Right renal pelvis (tissue), 4 donors: Measurements from ENCODE around the gene ADGRB3. TPM values are rescaled to one million over a fixed set of nuclear protein-coding genes. Genes with fewer than 3 reads are reported as not detected.

Experiments
- DNase-seq, 4 donors: peaks; one replicate each; pipeline ENCODE4 v3.0.0-alpha.2; 2013; ENCODE audit warnings: low read depth in 4 of 4, low spot score in 3 of 4, missing footprints in 1 of 4
- polyA plus RNA-seq, 4 donors: library from polyadenylated mRNA; unstranded; fragments of 120-200 nt; gene quantifications; one replicate each; pipeline ENCODE4 v1.2.1, GENCODE V29; 2013; ENCODE audit not compliant: insufficient read length in 4 of 4

ADGRB3 gene
- polyA plus RNA-seq, 4 donors = 4.2 to 5.5 (median 4.9) TPM

DNA sequence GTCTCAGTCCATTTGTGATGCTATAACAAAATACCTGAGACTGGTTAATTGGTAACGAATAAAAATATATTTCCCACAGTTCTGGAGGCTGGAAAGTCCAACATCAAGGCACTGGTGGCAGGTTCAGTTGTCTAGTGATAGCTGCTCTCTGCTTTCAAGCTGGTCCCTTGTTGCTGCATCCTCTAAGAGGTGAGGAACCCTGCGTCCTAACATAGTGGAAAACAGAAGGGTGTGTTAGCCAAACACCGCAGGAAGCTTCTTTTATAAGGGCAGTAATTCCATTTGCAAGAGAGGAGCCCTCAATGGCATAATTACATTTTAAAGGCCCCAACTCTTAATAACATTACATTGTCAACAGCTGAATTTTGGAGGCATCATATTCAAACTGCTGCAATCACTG lies 372.7 kb downstream of the ADGRB3 start:
- DNase-seq = no peak

DNA sequence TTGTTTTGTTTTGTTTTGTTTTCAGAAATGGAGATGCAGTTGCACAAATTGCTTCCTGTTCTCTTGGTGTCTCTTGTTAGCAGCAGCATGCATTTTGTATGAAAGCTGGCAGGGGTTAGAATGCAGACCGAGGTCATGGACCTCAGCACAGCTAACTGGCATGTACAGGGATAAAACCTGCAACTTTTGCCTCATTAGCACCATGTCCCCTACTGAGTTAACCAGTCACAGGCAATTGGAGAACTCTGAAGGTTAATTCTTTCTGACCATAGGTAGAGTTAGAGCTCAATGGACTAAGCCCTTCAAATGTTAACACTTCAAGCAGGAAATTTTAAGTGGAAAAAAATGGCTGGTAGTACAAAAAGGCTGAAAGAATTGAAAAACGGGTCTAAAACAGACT lies 377.1 kb downstream of the ADGRB3 start:
- no peak for DNase-seq

DNA sequence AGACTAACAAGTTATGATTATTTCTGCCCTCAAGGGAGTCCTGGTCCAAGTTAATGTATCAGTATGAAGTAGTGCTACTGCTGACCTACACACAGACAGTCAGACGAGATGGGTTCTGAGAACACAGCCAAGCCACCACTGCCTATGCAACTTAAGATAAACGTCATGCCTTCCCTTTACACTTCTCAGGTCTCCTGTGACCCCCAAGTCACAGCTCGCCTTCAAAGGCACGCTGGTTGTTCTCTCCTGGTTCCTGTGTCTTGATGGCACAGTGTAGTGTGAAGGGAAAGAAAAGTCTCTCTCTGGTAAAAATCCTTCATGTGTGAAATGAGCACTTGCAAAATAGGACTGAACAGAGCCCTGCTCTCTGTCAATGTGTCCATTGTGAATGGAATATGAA lies 377.8 kb downstream of the ADGRB3 start:
- DNase-seq = no peak

DNA sequence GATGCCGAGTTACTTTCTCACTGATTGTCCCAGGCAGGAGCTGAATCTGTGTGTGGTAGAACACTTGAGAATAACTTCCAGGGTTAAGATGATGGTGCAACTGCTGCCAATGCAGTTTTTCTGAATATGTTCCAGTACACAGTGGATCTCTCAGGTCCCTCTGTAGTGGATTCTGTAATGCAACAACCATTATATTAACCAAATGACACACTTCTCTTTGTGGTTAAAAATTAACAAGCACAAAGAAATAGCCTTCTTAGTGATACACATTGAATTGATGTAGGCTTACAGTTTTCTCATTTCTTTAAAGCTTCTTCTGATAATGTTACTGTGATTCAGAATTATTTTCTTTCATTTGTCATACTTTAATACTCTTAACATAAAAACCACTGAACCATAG lies 383.8 kb downstream of the ADGRB3 start:
- DNase-seq = no peak

DNA sequence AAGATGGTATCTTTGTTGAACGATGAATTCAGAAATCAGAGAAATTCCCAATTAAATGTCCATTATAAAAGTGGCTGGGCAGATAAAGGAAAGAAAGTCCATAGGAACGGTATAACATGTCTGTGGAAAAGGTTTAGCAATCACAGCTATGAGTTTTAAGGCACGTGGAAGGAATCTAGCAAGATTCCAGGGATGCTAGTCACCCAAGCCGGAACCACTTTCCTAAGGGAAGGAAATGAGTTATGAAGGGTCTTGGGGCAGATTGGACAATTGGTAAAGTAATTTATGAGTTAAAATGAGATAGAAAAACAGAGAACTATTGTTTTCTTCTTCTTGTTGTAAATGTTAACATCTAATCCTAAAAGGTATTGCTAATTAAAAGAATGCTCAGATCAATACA lies 384.8 kb downstream of the ADGRB3 start:
- no peak for DNase-seq

DNA sequence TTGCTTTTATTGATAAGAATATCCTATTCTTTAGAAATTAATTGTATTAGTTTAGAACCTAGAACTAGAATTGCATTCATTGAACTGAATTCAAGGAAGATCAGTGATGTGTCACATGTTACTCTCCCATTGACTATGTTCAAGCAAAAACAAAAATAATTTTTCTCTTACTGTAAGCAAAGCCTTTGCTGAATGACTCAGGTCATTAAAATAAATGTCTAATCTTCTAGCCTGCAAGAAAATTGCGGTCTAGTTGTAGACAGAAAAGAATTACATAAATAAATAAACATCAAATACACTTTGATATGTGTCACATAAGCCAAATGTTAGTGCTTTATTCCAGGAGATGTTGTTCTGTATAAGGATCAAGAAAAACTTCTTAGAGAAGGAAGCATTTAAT lies 387.9 kb downstream of the ADGRB3 start:
- no peak for DNase-seq

DNA sequence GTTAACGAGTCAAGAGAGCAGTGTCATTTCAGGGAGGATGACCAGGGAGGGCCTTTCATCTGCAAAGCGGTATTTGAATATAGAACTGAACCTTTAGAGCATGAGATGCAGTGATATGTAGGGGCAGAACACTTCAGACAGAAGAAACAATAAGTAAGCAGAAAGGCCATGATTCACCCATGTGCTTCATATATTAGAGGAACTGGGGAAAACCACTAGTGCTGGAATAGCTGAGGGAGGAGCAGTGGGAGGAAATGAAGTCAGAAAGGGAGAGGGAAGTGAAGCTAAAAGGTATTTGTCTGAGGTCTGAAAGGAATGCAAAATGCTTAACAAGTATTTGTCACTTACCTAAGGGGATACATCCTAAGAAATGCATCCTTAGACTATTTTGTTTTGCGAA lies 391.2 kb downstream of the ADGRB3 start:
- DNase-seq = no peak

DNA sequence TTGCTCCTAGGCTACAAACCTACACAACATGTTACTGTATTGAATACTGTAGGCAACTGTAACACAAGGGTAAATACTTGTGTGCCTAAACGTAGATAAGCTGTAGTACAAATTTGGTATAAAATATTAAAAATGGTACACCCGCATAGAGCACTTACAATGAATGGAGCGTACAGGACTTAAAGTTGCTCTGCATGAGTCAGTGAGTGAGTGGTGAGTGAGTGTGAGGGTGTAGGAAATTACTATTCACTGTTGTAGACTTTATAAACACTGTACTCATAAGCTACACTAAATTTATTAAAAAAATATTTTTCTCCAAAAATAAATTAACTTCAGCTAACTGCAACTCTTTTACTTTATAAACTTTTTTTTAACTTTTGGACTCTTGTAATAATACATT lies 391.6 kb downstream of the ADGRB3 start:
- no peak for DNase-seq

DNA sequence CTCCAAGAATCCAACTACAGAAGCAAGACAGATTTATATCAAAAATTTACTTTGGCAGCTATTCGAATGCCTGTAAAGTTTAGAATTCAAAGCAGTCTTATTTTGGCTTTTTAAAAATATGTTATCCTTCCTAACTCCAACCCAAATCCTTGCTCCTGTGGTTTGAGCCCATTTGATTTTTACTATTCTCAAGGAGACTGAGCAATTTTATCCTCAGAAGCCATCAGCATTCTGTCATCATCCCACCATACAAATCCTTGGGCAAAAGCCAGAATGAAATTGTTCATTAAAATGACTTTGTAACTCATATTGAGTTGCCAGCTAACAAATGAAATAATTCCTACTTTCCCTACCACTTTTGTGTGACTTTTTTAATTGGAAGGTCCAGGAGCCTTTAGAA lies 392.8 kb downstream of the ADGRB3 start:
- DNase-seq = no peak

DNA sequence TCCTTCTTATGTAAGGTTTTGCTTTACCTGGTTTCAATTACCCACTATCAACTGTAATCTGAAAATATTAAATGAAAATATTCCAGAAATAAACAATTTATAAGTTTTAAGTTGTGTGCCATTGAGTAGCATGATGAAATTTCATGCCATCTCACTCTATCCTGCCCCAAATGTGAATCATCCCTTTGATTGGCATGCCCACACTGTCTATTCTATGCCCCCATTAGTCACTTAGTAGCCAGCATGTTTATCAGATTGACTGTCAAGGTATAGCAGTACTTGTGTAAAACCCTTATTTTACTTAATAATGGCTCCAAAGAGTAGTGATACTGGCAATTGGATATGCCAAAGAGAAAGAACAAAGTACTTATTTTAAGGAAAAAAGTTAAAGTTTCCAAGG lies 403.8 kb downstream of the ADGRB3 start:
- no peak for DNase-seq

DNA sequence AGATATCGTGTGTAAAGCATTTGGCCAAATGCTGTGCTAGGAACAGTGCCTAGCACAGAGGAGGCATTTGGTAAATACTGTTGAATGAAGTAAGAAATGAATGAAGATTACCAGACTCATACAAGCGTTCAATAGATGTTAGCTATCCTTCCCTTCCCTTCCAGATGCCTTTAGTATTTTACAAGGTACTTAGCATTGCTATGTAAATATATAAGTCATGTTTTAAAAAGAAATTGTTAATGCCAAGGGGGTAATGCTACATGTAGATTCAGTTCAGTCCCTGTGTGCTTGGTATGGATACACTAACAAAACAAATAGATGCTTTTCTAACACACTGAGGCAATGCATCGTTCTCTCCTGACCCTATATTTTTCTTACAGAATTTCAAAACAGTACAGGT lies 407.2 kb downstream of the ADGRB3 start:
- DNase-seq = no peak

DNA sequence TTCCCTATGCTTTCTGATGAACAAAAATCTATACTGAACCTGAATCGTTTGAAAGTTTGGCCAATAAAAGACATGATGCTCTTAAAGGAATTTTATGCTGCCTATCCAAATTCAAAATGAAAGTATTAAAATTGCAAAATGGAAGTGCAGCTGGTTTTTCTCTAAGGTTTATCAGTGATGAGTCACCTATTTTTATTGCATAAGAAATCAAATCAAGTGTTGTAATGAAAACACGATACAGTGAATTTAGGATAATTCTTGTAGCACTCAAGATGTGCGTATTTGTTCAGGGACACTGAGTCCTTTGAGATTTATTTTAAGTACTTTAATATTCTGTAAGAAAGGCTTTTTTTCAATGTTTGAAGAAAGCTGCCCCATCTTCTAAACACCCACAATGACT lies 409.5 kb downstream of the ADGRB3 start:
- DNase-seq = no peak

DNA sequence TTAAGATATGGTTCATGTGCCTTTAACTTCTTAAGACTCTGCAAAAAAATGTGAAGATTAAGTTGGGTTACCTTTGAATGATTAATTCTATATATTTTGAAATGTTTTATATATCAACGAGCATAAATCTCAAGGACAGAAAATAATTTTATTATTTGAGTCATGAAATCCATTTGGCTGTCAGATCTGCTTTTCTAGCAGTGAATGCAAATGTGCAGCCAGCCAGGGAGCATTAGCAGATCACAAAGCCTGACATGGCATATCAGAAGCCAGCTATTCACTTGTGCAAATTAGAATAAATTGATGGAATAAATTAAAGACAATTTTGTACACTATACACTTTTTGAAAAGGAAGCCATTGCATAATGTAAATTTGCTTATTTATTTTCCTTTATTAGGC lies 424.3 kb downstream of the ADGRB3 start:
- DNase-seq = no peak

DNA sequence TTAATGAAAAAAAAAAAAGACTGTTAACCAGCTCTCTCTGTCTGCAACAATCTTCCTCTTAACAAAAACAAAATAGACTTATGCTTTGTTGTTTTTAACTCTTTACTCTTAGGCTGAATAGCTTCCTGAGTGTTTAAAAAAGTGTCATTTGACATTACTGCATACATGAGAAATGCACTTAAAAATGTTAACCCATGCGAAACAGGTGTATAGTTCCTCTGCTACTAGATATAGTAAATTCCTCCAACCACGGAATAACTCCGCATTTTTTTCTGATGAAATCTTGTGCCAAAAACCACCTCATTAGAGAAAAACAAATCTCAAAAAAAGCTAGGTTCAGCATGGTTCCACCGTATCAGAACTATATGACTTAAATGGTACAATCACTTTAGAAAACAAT lies 426.0 kb downstream of the ADGRB3 start:
- no peak for DNase-seq

DNA sequence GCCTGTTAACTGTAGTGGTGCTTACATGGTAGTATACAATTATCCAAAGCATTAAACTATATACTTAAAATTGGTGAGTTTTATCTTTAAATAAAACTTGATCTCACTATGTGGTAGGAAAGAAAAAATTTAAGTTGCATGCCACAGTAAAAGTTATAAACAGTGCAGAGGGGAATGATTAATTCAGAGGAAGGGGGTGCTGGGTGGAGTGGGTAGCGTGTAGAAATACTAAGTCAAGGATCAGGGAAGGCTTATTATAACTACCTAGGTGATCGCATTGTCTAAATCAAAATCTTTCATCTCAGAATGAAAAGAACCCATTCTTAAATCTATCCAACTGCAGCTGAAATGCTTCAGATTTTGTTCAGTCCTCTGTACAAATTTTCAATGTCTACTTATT lies 428.3 kb downstream of the ADGRB3 start:
- DNase-seq = no peak

DNA sequence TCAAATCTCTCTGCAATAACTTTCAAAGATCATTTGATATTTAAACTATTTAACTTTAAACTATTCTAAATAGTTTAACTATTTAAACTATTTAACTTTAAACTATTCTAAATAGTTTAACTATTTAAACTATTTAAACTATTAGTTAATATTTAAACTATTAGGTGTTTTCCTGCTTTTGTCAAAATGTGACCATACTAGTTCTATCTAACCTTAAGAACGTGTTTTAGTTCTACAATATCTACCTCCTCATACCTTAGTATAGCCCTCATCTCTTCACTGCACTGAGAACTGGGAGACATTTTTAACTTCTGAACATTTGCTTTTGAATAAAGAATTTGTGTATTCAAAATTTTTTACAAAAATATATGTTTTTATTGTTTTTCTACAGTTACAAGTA lies 429.1 kb downstream of the ADGRB3 start:
- DNase-seq = no peak

DNA sequence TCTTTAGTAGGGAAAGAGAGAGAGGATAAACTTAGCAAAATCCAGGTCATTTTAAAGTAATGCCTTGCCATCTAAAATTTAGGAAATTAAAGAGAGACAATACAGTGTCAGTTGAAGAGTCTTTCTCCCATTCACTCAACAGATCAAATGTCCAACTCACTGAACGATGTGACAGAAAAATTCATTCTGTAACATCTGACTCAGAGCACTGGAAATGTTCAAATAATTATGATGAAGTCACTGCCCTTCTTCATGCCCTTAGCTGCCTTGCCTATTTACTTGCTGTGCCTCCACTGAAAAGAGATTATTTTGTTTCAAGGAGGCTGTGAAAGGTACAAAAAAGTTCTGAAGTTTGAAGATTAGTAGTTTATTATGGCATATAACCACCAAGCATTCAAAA lies 434.8 kb downstream of the ADGRB3 start:
- no peak for DNase-seq

DNA sequence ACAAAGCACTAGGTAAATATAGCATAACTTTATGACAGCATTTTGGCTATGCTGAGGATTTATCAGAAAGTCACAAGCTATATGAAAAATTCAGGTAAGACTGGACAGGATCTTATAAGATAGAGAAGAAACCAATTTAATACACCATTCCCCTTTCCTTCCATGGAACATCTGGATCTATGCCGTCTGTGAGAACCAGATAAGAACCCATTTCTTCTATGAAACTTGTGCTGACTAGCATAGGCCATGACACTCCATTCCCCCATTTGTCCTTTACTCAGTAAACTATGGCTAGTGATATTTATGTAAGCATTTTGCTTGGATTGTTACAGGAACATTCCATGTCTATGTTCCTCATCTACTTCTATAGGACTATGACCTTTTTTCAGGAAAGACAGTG lies 437.7 kb downstream of the ADGRB3 start:
- no peak for DNase-seq

DNA sequence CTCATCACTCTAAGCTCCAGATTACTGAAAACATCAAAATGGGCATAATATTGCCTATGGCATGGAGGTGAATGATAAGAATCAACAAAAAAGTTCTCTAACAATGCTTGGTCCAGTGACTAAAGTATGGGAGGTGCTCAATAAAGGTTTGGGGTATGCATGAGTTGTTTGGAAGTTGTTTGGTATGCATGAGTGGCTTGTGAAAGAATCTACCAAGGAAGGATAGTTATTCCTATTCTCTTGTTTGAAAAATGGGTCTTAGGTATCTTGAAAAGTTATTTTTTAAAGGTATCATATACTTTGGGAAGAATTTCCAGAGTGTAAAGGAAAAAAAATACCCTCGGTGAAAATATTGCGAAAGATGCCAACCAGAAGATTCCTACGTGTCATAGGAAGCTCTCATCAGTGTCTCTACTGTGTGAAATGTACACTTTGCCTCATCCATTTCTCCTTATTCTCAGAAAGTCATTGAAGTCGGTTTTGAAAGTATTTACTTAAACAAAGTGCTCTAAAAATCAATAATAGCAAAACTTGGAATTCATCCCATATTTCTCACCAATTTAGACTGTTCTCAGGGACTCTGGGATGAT lies 449.8 kb downstream of the ADGRB3 start:
- DNase-seq = no peak

DNA sequence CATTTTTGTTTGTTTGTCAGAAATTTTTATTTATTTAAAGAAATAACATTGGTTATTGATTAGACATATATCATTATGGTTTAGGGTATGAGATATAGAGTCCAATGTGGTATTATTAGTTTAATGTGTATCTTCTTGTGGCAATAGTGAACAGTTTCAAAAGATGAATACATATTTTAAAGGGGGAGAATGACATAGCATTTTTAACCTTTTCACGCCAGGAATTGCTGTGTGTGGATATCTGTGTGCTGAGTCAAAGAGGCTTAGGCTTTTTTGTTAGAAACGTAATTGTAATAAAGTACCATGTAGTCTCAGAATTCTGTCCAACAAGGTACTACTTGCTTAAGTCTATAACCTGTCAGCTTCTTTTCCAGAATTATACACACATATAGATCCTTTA lies 451.6 kb downstream of the ADGRB3 start:
- DNase-seq = no peak

DNA sequence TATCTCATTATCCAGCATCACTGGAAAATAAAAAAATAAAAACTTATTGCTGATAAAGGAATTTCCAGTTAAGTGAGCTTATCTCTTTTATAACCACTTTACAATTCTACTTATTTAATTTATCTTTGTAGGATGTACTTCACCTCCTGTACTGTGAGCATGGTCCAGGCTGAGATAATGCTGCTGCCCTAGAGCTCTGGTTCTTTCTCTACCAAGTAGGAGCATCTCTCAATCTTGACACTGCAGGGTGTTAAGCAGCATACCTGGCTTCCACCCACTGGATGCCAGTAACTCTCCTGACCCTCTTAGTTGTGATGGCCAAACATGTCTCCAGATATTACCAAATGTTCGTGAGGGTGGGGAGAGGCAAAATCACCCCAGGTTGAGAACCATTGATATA lies 454.5 kb downstream of the ADGRB3 start:
- DNase-seq = no peak

DNA sequence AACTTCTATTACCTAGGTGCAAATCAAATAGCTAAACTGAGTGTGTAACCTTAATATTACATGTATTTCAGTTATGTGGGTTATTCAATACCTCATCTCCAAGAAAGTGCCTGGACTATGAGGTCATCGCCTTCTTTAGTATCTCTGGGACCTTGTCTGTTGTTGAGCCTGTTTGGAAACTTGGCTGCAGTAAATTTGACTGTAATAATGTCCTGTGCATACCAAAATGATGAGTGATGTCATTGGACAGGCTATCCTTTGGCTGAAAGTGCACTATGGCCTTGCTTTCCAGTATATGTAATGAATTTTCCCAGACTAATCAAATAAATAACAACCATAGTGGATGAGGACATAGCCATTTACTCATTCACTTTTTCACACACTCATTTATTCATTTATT lies 455.1 kb downstream of the ADGRB3 start:
- no peak for DNase-seq

DNA sequence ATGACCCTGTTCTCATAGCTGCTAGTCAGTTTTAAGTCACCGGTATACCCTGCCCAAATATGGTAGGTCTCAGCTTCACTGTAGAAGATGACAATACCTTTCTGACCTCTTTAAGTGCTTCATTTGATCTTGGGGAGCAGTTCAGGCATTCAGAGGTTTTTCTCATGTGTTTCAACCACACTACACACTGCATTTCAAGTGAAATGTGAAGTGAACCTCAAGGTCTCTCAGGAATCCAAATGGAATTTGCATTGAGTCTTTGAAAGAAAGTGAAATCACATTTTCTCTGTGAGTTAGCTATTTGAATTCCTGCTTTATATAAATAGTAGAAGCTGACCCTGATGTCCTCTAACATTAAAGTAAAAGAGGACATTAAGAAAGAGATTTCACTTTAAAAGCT lies 461.6 kb downstream of the ADGRB3 start:
- no peak for DNase-seq

DNA sequence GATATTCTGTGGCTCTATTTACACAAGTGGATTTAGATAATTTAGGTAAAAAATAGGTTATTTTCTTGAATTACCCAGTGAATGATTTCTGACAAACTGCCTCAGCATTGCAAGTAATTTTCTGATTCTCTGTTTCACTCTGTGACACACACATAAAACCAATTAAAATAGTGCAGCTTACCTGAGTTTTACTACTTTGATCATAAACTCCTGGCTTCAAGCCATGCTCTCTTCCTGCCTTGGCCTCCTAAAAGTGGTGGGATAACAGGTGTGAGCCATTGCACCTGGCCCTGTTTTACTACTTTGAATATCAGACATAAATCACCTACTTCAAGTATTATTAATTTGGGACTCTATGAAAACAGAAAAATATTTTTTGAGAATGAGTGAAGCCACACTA lies 462.9 kb downstream of the ADGRB3 start:
- DNase-seq = no peak
